Measurements from ENCODE around the gene GALNTL6. TPM values are rescaled to one million over a fixed set of nuclear protein-coding genes. Genes with fewer than 3 reads are reported as not detected.
"Not testable (repeated sequence)": the region's sequence is repeated elsewhere in the genome, so short reads cannot be mapped to it uniquely, and the experiment has no call there.

Gene GALNTL6
- total and polyA plus RNA-seq, 7 donors, result 0.14 to 2.5 (median 0.42) TPM; not detected in 1

- intact Hi-C loops (cut with DNase I), result no loop called here
- Histone ChIP-seq H3K4me3 (no peak overlapping the region), H3K27ac (no peak overlapping the region), H3K27me3 (no peaks in the 10 kb centered on the region), H3K9me3 (no peaks in the 10 kb centered on the region), H3K4me1 (no peaks in the 10 kb centered on the region), H3K36me3 (no peaks in the 10 kb centered on the region)
- WGBS, 2 donors, result 91 to 92% methylated on average over 6 of the region's 6 CpGs
- no peak for TF ChIP-seq POLR2A (IDR thresholded peaks at IDR 0.05)
- TF ChIP-seq EP300 (IDR thresholded peaks at IDR 0.05), result no peak
- no peak for TF ChIP-seq CTCF (IDR thresholded peaks at IDR 0.05)
- TF ChIP-seq POLR2AphosphoS5 (IDR thresholded peaks at IDR 0.05), result no peak
- DNase-seq, result no peak
These were observed 1068.4 kb downstream of the GALNTL6 start for GRCh38 chr4:172881645-172882044.

- 93 to 96% methylated on average over 3 of the region's 3 CpGs for WGBS, 2 donors
- H3K27me3 ChIP-seq; H3K27ac ChIP-seq; H3K4me1 ChIP-seq; H3K4me3 ChIP-seq; H3K9me3 ChIP-seq; DNase-seq; intact Hi-C loops (cut with DNase I); H3K36me3 ChIP-seq: not testable (repeated sequence)
These were observed 1074.2 kb downstream of the GALNTL6 start for GRCh38 chr4:172887358-172887757.

GRCh38 chr4:172887959-172888358 is 1074.8 kb downstream of the GALNTL6 start:
- H3K4me1 ChIP-seq, result no peaks in the 10 kb centered on the region
- no peak for DNase-seq
- no peaks in the 10 kb centered on the region for H3K36me3 ChIP-seq
- intact Hi-C loops (cut with DNase I), result no loop called here
- H3K9me3 ChIP-seq, result peaks cover 0 to 3% (median 0%) of the 10 kb centered on the region in 4 donors
- no peak overlapping the region for H3K27ac ChIP-seq
- no peak for TF ChIP-seq POLR2AphosphoS5 (IDR thresholded peaks at IDR 0.05)
- TF ChIP-seq CTCF (IDR thresholded peaks at IDR 0.05), result no peak
- TF ChIP-seq EP300 (IDR thresholded peaks at IDR 0.05), result no peak
- no peak for TF ChIP-seq POLR2A (IDR thresholded peaks at IDR 0.05)
- H3K27me3 ChIP-seq, result no peaks in the 10 kb centered on the region
- H3K4me3 ChIP-seq, result no peak overlapping the region
- 21 to 47% methylated on average over 2 of the region's 2 CpGs for WGBS, 2 donors

GRCh38 chr4:172892300-172892699 is 1079.1 kb downstream of the GALNTL6 start:
- Histone ChIP-seq H3K4me3 (no peak overlapping the region), H3K4me1 (no peaks in the 10 kb centered on the region), H3K27ac (no peak overlapping the region), H3K27me3 (no peaks in the 10 kb centered on the region), H3K9me3 (peaks cover 0 to 4% (median 2%) of the 10 kb centered on the region in 4 donors), H3K36me3 (no peaks in the 10 kb centered on the region)
- no peak for DNase-seq
- 61 to 73% methylated on average over 4 of the region's 4 CpGs for WGBS, 2 donors
- intact Hi-C loops (cut with DNase I), result no loop called here
- TF ChIP-seq POLR2A (IDR thresholded peaks at IDR 0.05) (no peak), POLR2AphosphoS5 (IDR thresholded peaks at IDR 0.05) (no peak), CTCF (IDR thresholded peaks at IDR 0.05) (no peak), EP300 (IDR thresholded peaks at IDR 0.05) (no peak)

- DNase-seq, result no peak
- WGBS, 2 donors, result 96 to 97% methylated on average over 3 of the region's 3 CpGs
- Histone ChIP-seq H3K36me3 (no peaks in the 10 kb centered on the region), H3K4me3 (no peak overlapping the region), H3K27ac (no peak overlapping the region), H3K9me3 (peaks cover 0 to 4% (median 1%) of the 10 kb centered on the region in 4 donors), H3K27me3 (no peaks in the 10 kb centered on the region), H3K4me1 (no peaks in the 10 kb centered on the region)
- TF ChIP-seq CTCF (IDR thresholded peaks at IDR 0.05), result no peak
- no peak for TF ChIP-seq EP300 (IDR thresholded peaks at IDR 0.05)
- no peak for TF ChIP-seq POLR2A (IDR thresholded peaks at IDR 0.05)
- TF ChIP-seq POLR2AphosphoS5 (IDR thresholded peaks at IDR 0.05), result no peak
- intact Hi-C loops (cut with DNase I), result no loop called here
These were observed 1082.5 kb downstream of the GALNTL6 start for GRCh38 chr4:172895699-172896098.
